ENCODE measurements around the gene CD52. TPM values are rescaled to one million over a fixed set of nuclear protein-coding genes. Genes with fewer than 3 reads are reported as not detected.

CD52 gene
- total and polyA plus RNA-seq, 7 donors = 2.1 to 4.2 (median 3.9) TPM

DNA sequence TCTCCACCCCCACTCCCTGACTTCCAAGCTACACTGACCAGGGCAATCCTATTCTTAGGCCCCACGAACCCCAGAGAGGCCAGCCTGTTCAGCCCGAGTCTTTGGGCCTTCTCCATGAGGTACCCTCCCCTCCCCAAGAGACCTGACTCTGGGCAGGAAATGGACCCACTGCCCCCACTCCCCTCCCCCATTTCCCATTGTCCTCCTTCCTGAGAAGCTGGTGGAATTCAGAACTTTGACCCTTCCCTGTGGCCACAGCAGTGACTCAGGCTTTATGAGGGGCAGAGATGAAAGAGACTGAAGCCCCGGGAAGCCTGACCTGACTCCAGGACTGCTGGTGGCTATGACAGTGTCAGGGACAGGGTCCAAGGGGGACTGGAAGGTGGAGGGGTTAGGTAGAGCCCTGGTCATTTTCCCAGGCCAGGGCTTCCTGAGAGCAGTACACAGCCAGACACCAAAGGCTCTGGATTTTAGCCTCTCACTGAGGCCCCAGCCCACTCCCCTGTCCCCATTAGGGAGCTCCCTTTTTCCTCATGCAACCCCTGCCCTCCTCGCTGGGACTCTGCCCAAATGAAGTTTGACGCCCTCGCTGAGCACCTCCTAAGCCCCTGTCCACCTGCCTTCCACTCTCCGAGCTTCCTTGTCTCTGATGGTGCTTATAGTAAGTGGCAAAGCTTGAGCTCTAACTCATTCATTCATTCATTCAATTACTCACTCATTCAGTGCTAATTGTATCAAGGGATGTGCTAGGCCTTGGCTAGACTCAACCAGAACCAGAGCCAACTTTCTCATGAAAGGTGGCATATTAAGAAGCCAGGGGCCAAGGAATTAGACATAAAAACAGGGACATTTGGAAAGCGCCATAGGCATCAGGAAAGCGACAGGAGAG, 33.2 kb downstream of the CD52 start:
- Histone ChIP-seq H3K4me1 (no peaks in the 10 kb centered on the region), H3K27ac (no peak overlapping the region), H3K27me3 (ENCODE audit: insufficient read depth in 3 of 3, low read length in 2 of 3) (peaks cover 0 to 12% (median 1%) of the 10 kb centered on the region in 3 donors), H3K4me3 (no peak overlapping the region), H3K9me3 (no peaks in the 10 kb centered on the region), H3K36me3 (ENCODE audit: insufficient read depth in 1 of 2, low read depth in 1 of 2) (no peaks in the 10 kb centered on the region)
- intact Hi-C loops (cut with DNase I) = no loop called here
- TF ChIP-seq, protein P1, sequence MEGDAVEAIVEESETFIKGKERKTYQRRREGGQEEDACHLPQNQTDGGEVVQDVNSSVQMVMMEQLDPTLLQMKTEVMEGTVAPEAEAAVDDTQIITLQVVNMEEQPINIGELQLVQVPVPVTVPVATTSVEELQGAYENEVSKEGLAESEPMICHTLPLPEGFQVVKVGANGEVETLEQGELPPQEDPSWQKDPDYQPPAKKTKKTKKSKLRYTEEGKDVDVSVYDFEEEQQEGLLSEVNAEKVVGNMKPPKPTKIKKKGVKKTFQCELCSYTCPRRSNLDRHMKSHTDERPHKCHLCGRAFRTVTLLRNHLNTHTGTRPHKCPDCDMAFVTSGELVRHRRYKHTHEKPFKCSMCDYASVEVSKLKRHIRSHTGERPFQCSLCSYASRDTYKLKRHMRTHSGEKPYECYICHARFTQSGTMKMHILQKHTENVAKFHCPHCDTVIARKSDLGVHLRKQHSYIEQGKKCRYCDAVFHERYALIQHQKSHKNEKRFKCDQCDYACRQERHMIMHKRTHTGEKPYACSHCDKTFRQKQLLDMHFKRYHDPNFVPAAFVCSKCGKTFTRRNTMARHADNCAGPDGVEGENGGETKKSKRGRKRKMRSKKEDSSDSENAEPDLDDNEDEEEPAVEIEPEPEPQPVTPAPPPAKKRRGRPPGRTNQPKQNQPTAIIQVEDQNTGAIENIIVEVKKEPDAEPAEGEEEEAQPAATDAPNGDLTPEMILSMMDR (IDR thresholded peaks at IDR 0.05) = no peak
- DNase-seq (no peak), ATAC-seq (no peak)
- 64 to 69% (median 67%) methylated on average over 9 of the region's 9 CpGs for WGBS, 3 donors

DNA sequence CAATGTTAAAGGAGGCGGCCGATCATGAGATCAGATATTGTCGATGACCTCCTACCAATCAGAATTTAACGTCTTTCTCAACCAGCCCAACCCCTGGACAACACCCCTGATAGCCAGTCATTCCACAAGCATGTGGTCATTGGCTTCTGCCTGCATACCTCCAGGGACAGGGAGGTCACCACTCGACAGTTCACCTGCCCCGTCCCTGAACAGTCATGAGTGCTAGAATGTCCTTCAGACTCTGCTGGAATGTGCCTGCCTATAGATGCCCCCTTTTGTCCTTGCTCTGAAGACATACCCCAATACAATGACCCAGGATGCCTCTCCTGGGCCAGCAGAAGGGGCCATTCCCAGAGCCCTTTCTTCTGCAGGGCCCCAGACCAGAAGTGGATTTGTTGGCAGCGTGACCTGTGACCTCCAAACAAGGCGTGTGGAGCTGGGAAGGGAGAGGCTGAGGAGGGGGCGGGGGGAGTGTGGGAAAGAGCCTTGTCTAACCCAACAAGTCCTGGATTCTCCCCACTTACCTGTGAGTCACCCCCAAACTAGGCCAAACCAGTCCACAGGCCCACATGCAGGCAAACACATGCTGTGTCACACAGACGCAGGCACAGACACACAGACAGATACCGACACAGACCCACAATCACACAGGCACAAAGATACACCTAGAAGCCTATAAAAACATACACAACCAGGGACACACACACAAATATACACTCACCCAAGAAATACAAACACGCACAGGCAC, 34.0 kb downstream of the CD52 start:
- H3K27me3 ChIP-seq (ENCODE audit: insufficient read depth in 3 of 3, low read length in 2 of 3) = peaks cover 0 to 12% (median 1%) of the 10 kb centered on the region in 3 donors
- ATAC-seq = no peak
- no peaks in the 10 kb centered on the region for H3K9me3 ChIP-seq
- DNase-seq = no peak
- no peaks in the 10 kb centered on the region for H3K4me1 ChIP-seq
- H3K4me3 ChIP-seq = no peak overlapping the region
- no peak overlapping the region for H3K27ac ChIP-seq
- H3K36me3 ChIP-seq (ENCODE audit: insufficient read depth in 1 of 2, low read depth in 1 of 2) = no peaks in the 10 kb centered on the region
- 80 to 90% (median 83%) methylated on average over 12 of the region's 12 CpGs for WGBS, 3 donors
- TF ChIP-seq, protein P1 (IDR thresholded peaks at IDR 0.05) = no peak
- intact Hi-C loops (cut with DNase I) = no loop called here

DNA sequence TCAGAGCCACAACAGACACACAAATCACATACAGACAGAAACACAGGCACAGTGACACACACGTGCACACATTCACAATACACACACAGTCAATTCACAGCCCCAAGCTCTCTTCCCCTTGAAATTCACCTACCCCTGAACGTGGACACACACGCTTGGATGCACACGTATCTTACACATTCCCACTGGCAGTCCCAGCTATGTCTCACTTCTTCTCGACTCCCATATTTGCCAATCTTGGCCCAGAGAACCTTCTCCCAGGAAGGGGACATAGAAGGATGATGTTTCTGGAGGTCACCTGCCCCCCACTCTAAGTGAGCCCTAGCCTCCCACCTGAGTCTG, 34.6 kb downstream of the CD52 start:
- WGBS, 3 donors = 79 to 88% (median 87%) methylated on average over 5 of the region's 5 CpGs
- no peaks in the 10 kb centered on the region for H3K9me3 ChIP-seq
- H3K27me3 ChIP-seq (ENCODE audit: insufficient read depth in 3 of 3, low read length in 2 of 3) = peaks cover 0 to 17% (median 1%) of the 10 kb centered on the region in 3 donors
- ATAC-seq (no peak), DNase-seq (no peak)
- TF ChIP-seq, protein P1 (IDR thresholded peaks at IDR 0.05) = no peak
- intact Hi-C loops (cut with DNase I) = no loop called here
- H3K4me1 ChIP-seq = no peaks in the 10 kb centered on the region
- no peaks in the 10 kb centered on the region for H3K36me3 ChIP-seq (ENCODE audit: insufficient read depth in 1 of 2, low read depth in 1 of 2)
- no peak overlapping the region for H3K4me3 ChIP-seq
- no peak overlapping the region for H3K27ac ChIP-seq

DNA sequence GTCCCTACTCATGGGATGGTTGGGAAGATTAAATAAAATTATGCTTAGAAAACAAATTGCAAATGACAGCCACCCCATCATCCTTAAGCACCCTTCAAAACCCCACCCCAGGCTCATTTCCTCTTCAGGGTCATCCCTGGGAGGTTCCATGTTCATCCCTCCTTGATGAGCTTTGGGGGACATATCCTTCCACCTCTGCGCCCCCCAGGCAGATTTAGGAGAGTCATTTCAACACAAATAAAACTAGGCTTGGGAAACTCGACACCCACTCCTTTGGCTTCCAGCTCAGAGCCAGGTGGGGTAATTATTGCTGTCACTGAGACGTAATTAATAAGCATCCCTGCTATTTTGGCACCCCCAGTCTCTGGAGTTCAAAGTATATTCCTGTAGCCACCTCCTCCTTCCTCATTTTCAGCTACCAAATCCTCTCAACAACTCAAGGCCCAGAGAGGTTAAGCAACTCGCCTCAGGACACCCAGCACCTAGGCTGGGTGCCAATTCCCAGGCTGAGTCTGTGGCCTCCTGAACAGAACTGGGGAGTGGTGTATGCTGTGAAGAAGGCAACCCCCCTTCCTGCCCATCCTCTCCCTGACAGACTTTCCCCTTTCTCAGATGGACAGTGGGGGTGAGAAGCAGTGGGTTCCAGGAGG, 35.6 kb downstream of the CD52 start:
- DNase-seq (no peak), ATAC-seq (no peak)
- 56 to 67% (median 63%) methylated on average over 4 of the region's 4 CpGs for WGBS, 3 donors
- Histone ChIP-seq H3K4me3 (no peak overlapping the region), H3K36me3 (ENCODE audit: insufficient read depth in 1 of 2, low read depth in 1 of 2) (no peaks in the 10 kb centered on the region), H3K27ac (no peak overlapping the region), H3K27me3 (ENCODE audit: insufficient read depth in 3 of 3, low read length in 2 of 3) (peaks cover 0 to 27% (median 1%) of the 10 kb centered on the region in 3 donors), H3K4me1 (no peaks in the 10 kb centered on the region), H3K9me3 (no peaks in the 10 kb centered on the region)
- TF ChIP-seq, protein P1 (IDR thresholded peaks at IDR 0.05) = no peak
- intact Hi-C loops (cut with DNase I) = no loop called here

All from psoas muscle (tissue), 8 donors.